HL-60 (cell line): ENCODE results near the gene SLC2A2.

Experiments used
- CTCF ChIP-seq: IDR thresholded peaks from one replicate; pipeline ENCODE4 v1.5.1; 2011; ENCODE audit warnings: low read length, control low read depth, inconsistent platforms; ENCODE audit not compliant: insufficient read depth
- GABPA ChIP-seq: IDR thresholded peaks from 2 replicates; pipeline ENCODE4 v1.6.1; 2012; ENCODE audit warnings: low read depth
- POLR2AphosphoS5 ChIP-seq: IDR thresholded peaks from 2 replicates; pipeline ENCODE4 v1.6.1; 2012; ENCODE audit warnings: low read depth
- TF ChIP-seq, protein P1 (sequence below): IDR thresholded peaks from 2 replicates; pipeline ENCODE4 v1.6.1; 2012; ENCODE audit warnings: low read depth; ENCODE audit not compliant: insufficient replicate concordance

- TF ChIP-seq, protein P1, sequence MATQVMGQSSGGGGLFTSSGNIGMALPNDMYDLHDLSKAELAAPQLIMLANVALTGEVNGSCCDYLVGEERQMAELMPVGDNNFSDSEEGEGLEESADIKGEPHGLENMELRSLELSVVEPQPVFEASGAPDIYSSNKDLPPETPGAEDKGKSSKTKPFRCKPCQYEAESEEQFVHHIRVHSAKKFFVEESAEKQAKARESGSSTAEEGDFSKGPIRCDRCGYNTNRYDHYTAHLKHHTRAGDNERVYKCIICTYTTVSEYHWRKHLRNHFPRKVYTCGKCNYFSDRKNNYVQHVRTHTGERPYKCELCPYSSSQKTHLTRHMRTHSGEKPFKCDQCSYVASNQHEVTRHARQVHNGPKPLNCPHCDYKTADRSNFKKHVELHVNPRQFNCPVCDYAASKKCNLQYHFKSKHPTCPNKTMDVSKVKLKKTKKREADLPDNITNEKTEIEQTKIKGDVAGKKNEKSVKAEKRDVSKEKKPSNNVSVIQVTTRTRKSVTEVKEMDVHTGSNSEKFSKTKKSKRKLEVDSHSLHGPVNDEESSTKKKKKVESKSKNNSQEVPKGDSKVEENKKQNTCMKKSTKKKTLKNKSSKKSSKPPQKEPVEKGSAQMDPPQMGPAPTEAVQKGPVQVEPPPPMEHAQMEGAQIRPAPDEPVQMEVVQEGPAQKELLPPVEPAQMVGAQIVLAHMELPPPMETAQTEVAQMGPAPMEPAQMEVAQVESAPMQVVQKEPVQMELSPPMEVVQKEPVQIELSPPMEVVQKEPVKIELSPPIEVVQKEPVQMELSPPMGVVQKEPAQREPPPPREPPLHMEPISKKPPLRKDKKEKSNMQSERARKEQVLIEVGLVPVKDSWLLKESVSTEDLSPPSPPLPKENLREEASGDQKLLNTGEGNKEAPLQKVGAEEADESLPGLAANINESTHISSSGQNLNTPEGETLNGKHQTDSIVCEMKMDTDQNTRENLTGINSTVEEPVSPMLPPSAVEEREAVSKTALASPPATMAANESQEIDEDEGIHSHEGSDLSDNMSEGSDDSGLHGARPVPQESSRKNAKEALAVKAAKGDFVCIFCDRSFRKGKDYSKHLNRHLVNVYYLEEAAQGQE, result no peak
- no peak for TF ChIP-seq CTCF
- TF ChIP-seq GABPA, result no peak
- TF ChIP-seq POLR2AphosphoS5, result no peak
Measured at GRCh38 chr3:170956647-170957046, 69.9 kb downstream of the SLC2A2 start.
